ENCODE results near the gene PPP1R13B.

- TF ChIP-seq ZNF274 (IDR thresholded peaks at IDR 0.05; ENCODE audit: low read depth, low read length) (no peak), SUZ12 (IDR thresholded peaks at IDR 0.05; ENCODE audit: extremely low read depth, insufficient read depth, insufficient read length) (no peak)
These were observed 140.6 kb downstream of the PPP1R13B start for GRCh38 chr14:103706551-103707328.
